H9 (cell line): Measurements from ENCODE around the gene ECD. TPM values are rescaled to one million over a fixed set of nuclear protein-coding genes. Genes with fewer than 3 reads are reported as not detected.

Experiments used
- DNase-seq: peaks from one replicate; pipeline ENCODE4 v3.0.0-alpha.2; 2017
- H2AFZ ChIP-seq: one replicate; pipeline ENCODE4 v1.6.1; 2013; ENCODE audit warnings: mild to moderate bottlenecking, low read length, control low read depth, moderate library complexity
- H2AK5ac ChIP-seq: 2 replicates; pipeline ENCODE4 v1.6.1; 2013; ENCODE audit warnings: low read length, control low read depth, mixed read lengths; ENCODE audit not compliant: insufficient read length
- H2BK120ac ChIP-seq: one replicate; pipeline ENCODE4 v1.6.1; 2013; ENCODE audit warnings: low read depth, mild to moderate bottlenecking, low read length, control low read depth, inconsistent platforms; ENCODE audit not compliant: poor library complexity, severe bottlenecking
- H2BK12ac ChIP-seq: 2 replicates; pipeline ENCODE4 v1.6.1; 2013; ENCODE audit warnings: low read length, control low read depth, mixed read lengths, low read depth; ENCODE audit not compliant: insufficient read length
- H2BK15ac ChIP-seq: 2 replicates; pipeline ENCODE4 v1.6.1; 2013; ENCODE audit warnings: low read depth, low read length, control low read depth
- H2BK20ac ChIP-seq: one replicate; pipeline ENCODE4 v1.6.1; 2013; ENCODE audit warnings: low read depth, mild to moderate bottlenecking, low read length, control low read depth, inconsistent platforms; ENCODE audit not compliant: poor library complexity, severe bottlenecking
- H2BK5ac ChIP-seq: 2 replicates; pipeline ENCODE4 v1.6.1; 2013; ENCODE audit warnings: low read length, control low read depth, mixed read lengths; ENCODE audit not compliant: insufficient read length
- H3K14ac ChIP-seq: 2 replicates; pipeline ENCODE4 v1.6.1; 2013; ENCODE audit warnings: low read length, control low read depth; ENCODE audit not compliant: insufficient read depth
- H3K18ac ChIP-seq: 2 replicates; pipeline ENCODE4 v1.6.1; 2013; ENCODE audit warnings: low read depth, mild to moderate bottlenecking, mixed read lengths, low read length, control low read depth; ENCODE audit not compliant: insufficient read length
- H3K23ac ChIP-seq: 2 replicates; pipeline ENCODE4 v1.6.1; 2013; ENCODE audit warnings: low read length, control low read depth, mixed read lengths, low read depth; ENCODE audit not compliant: insufficient read length
- H3K23me2 ChIP-seq: 2 replicates; pipeline ENCODE4 v1.6.1; 2013; ENCODE audit warnings: low read depth, mild to moderate bottlenecking, mixed read lengths, low read length, control low read depth; ENCODE audit not compliant: insufficient read length, poor library complexity, severe bottlenecking
- H3K27ac ChIP-seq: 2 replicates; pipeline ENCODE4 v1.5.1; 2013; ENCODE audit warnings: low read length, control low read depth, mixed read lengths, low read depth; ENCODE audit not compliant: insufficient read length
- H3K27me3 ChIP-seq: 2 replicates; pipeline ENCODE4 v1.6.1; 2013; ENCODE audit warnings: low read length, control low read depth, inconsistent platforms; ENCODE audit not compliant: insufficient read depth
- H3K4ac ChIP-seq: 2 replicates; pipeline ENCODE4 v1.6.1; 2013; ENCODE audit warnings: low read depth, mild to moderate bottlenecking, control low read depth, inconsistent platforms, low read length, moderate library complexity
- H3K4me1 ChIP-seq: 2 replicates; pipeline ENCODE4 v1.6.1; 2013; ENCODE audit warnings: low read length, control low read depth, inconsistent platforms; ENCODE audit not compliant: insufficient read depth
- H3K4me2 ChIP-seq: 2 replicates; pipeline ENCODE4 v1.6.1; 2013; ENCODE audit warnings: low read length, control low read depth, mixed read lengths; ENCODE audit not compliant: insufficient read length, insufficient read depth
- H3K56ac ChIP-seq: 2 replicates; pipeline ENCODE4 v1.6.1; 2013; ENCODE audit warnings: low read depth, mild to moderate bottlenecking, mixed read lengths, low read length, control low read depth; ENCODE audit not compliant: insufficient read length
- H3K79me1 ChIP-seq: 2 replicates; pipeline ENCODE4 v1.6.1; 2013; ENCODE audit warnings: low read depth, mild to moderate bottlenecking, moderate library complexity, low read length, control low read depth, inconsistent platforms; ENCODE audit not compliant: insufficient read depth, poor library complexity, severe bottlenecking
- H3K79me2 ChIP-seq: 2 replicates; pipeline ENCODE4 v1.6.1; 2013; ENCODE audit warnings: low read length, control low read depth, inconsistent platforms; ENCODE audit not compliant: insufficient read depth
- H3K9ac ChIP-seq: 2 replicates; pipeline ENCODE4 v1.6.1; 2013; ENCODE audit warnings: low read length, control low read depth, mixed read lengths; ENCODE audit not compliant: insufficient read length; ENCODE audit errors: extremely low read depth
- H3K9me3 ChIP-seq: one replicate; pipeline ENCODE4 v1.6.1; 2013; ENCODE audit warnings: low read depth, low read length, inconsistent platforms; ENCODE audit not compliant: control insufficient read depth
- H3T11ph ChIP-seq: one replicate; pipeline ENCODE4 v1.6.1; 2013; ENCODE audit warnings: mild to moderate bottlenecking, low read length, control low read depth, inconsistent platforms
- H4K20me1 ChIP-seq: one replicate; pipeline ENCODE4 v1.6.1; 2013; ENCODE audit not compliant: control insufficient read depth, insufficient read length, insufficient read depth
- H4K5ac ChIP-seq: 2 replicates; pipeline ENCODE4 v1.6.1; 2013; ENCODE audit warnings: low read depth, mild to moderate bottlenecking, mixed read lengths, low read length, control low read depth; ENCODE audit not compliant: insufficient read length
- H4K8ac ChIP-seq: replicated peaks from 2 replicates; pipeline ENCODE4 v1.6.1; 2013; ENCODE audit warnings: low read length, control low read depth, mixed read lengths, low read depth; ENCODE audit not compliant: insufficient read length
- H4K91ac ChIP-seq: 2 replicates; pipeline ENCODE4 v1.6.1; 2013; ENCODE audit warnings: low read depth, mild to moderate bottlenecking, moderate library complexity, mixed read lengths, low read length, control low read depth; ENCODE audit not compliant: insufficient read length
- H3K27ac Mint-ChIP-seq, 3 experiments: 2 replicates in 2 of 3; 3 replicates in 1 of 3; pipeline ENCODE4 v1.8.0; 2020 to 2021; ENCODE audit warnings: mixed read lengths in 3 of 3, mild to moderate bottlenecking in 1 of 3, moderate library complexity in 1 of 3
- H3K27me3 Mint-ChIP-seq: 2 replicates; pipeline ENCODE4 v1.8.0; 2021; ENCODE audit warnings: low read depth, mild to moderate bottlenecking, moderate library complexity, mixed read lengths
- H3K36me3 Mint-ChIP-seq, 3 experiments: 2 replicates in 2 of 3; 3 replicates in 1 of 3; pipeline ENCODE4 v1.8.0; 2020 to 2021; ENCODE audit warnings: low read depth in 3 of 3, mixed read lengths in 3 of 3; ENCODE audit not compliant: insufficient read depth in 1 of 3
- H3K4me1 Mint-ChIP-seq, 2 experiments: 2 replicates each; pipeline ENCODE4 v1.8.0; 2020; ENCODE audit warnings: mixed read lengths in 2 of 2
- H3K4me3 Mint-ChIP-seq, 2 experiments: 2 replicates in 1 of 2; 3 replicates in 1 of 2; pipeline ENCODE4 v1.8.0; 2020 to 2021; ENCODE audit warnings: mild to moderate bottlenecking in 2 of 2, mixed read lengths in 2 of 2, moderate library complexity in 1 of 2
- H3K9me3 Mint-ChIP-seq, 2 experiments: 2 replicates in 1 of 2; 3 replicates in 1 of 2; pipeline ENCODE4 v1.8.0; 2020; ENCODE audit warnings: mild to moderate bottlenecking in 2 of 2, mixed read lengths in 2 of 2, moderate library complexity in 1 of 2
- WGBS: extraction: QIAGEN DNeasy Blood & Tissue Kit; methylation state at CpG from one replicate; pipeline ENCODE4 v1.1.7; 2013; ENCODE audit warnings: missing lambda C conversion rate, low lambda C conversion rate, mixed read lengths; ENCODE audit not compliant: insufficient read length; ENCODE audit errors: extremely low coverage; 5-methylcytosine and 5-hydroxymethylcytosine counted together
- total RNA-seq: library from RNA; stranded (reverse); gene quantifications from 2 replicates; pipeline ENCODE4 v1.2.1, GENCODE V29; 2021
- TF ChIP-seq, protein P1 (sequence below): fragments of 200-600 bp; sonication (generic); conservative IDR thresholded peaks from 3 replicates; pipeline ENCODE4 v1.8.0; 2021; ENCODE audit warnings: antibody characterized with exemption, mild to moderate bottlenecking

The ECD gene
- total RNA-seq, 1 experiment from 2014 or later: 41.6 TPM

GRCh38 chr10:73131913-73132686 lies 35.7 kb downstream of the ECD start:
- Mint-ChIP-seq H3K9me3 (no peaks in the 10 kb centered on the region), H3K4me1 (no peaks in the 10 kb centered on the region), H3K4me3 (no peak overlapping the region), H3K36me3 (peaks cover 16 to 60% (median 46%) of the 10 kb centered on the region in 3 experiments; a peak in 6 of 7 replicates), H3K27me3 (no peaks in the 10 kb centered on the region), H3K27ac (no peak overlapping the region)
- Histone ChIP-seq H3K23ac (no peak overlapping the region), H4K5ac (no peak overlapping the region), H4K8ac (no peak overlapping the region), H2AK5ac (no peak overlapping the region), H4K20me1 (no peaks in the 10 kb centered on the region), H3K4me1 (no peaks in the 10 kb centered on the region), H4K91ac (no peak overlapping the region), H2AFZ (no peak overlapping the region), H3K14ac (no peak overlapping the region), H2BK12ac (no peak overlapping the region), H3K18ac (no peak overlapping the region), H3T11ph (no peak overlapping the region), H3K27ac (no peak overlapping the region), H2BK5ac (no peak overlapping the region), H2BK15ac (no peak overlapping the region), H3K4me2 (no peak overlapping the region), H3K79me1 (peaks cover 3% of the 10 kb centered on the region), H3K56ac (no peak overlapping the region), H3K9me3 (no peaks in the 10 kb centered on the region), H2BK20ac (no peak overlapping the region), H3K79me2 (no peaks in the 10 kb centered on the region), H3K23me2 (no peaks in the 10 kb centered on the region), H3K4ac (no peak overlapping the region), H2BK120ac (no peak overlapping the region), H3K9ac (no peak overlapping the region), H3K27me3 (no peaks in the 10 kb centered on the region)
- TF ChIP-seq, protein P1, sequence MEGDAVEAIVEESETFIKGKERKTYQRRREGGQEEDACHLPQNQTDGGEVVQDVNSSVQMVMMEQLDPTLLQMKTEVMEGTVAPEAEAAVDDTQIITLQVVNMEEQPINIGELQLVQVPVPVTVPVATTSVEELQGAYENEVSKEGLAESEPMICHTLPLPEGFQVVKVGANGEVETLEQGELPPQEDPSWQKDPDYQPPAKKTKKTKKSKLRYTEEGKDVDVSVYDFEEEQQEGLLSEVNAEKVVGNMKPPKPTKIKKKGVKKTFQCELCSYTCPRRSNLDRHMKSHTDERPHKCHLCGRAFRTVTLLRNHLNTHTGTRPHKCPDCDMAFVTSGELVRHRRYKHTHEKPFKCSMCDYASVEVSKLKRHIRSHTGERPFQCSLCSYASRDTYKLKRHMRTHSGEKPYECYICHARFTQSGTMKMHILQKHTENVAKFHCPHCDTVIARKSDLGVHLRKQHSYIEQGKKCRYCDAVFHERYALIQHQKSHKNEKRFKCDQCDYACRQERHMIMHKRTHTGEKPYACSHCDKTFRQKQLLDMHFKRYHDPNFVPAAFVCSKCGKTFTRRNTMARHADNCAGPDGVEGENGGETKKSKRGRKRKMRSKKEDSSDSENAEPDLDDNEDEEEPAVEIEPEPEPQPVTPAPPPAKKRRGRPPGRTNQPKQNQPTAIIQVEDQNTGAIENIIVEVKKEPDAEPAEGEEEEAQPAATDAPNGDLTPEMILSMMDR: no peak
- DNase-seq: no peak
- WGBS: no CpG with 5 or more reads among the region's 2 CpGs
